OCI-LY3 (cell line): Measurements from ENCODE around the gene FOXE1.

ENCODE experiments used
- EZH2phosphoT487 ChIP-seq: fragments of 200-600 bp; shearing (Covaris generic); IDR thresholded peaks from 2 replicates; pipeline ENCODE4 v1.6.1; 2018; ENCODE audit warnings: antibody characterized with exemption, mixed run types, low read depth
- TF ChIP-seq, protein P1 (sequence below): fragments of 200-600, 300-600 bp; sonication (generic); IDR thresholded peaks from 2 replicates; pipeline ENCODE4 v1.5.1; 2014; ENCODE audit warnings: antibody characterized with exemption, low read length, low read depth

DNA sequence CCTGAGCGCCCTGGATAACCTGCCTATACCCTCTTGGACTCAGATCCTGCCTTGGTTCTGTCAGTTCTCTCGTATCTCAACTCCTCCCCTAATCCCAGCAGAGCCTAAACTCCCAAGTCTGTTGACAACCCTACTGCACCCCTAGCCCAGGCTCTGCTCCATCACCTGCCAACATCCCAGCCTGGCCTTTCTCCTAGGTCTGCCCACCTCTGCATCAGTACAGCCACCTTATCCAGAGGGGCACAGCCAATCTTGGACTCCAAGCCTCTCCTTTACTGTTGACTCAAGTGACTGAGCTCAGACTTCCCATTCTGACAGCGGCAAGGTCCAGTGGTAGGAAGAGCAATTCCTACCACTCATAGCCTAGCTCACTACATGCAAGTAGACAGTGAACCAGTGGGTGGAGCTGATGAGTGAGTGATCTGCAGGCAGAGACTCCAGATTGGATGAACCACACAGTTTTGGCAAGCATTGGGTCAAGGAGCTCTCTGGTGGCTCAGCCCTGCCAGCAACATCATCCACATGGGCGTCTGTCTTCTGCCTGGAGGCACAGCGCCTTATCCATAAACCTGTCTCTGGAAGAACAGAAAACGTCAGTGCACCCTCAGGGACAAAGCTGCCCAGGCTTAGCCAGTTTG is 42.8 kb downstream of the FOXE1 start:
- TF ChIP-seq, protein P1, sequence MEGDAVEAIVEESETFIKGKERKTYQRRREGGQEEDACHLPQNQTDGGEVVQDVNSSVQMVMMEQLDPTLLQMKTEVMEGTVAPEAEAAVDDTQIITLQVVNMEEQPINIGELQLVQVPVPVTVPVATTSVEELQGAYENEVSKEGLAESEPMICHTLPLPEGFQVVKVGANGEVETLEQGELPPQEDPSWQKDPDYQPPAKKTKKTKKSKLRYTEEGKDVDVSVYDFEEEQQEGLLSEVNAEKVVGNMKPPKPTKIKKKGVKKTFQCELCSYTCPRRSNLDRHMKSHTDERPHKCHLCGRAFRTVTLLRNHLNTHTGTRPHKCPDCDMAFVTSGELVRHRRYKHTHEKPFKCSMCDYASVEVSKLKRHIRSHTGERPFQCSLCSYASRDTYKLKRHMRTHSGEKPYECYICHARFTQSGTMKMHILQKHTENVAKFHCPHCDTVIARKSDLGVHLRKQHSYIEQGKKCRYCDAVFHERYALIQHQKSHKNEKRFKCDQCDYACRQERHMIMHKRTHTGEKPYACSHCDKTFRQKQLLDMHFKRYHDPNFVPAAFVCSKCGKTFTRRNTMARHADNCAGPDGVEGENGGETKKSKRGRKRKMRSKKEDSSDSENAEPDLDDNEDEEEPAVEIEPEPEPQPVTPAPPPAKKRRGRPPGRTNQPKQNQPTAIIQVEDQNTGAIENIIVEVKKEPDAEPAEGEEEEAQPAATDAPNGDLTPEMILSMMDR = peak; percentile 23; the same call in 1 of the 2 replicates
- TF ChIP-seq EZH2phosphoT487 = no peak
